Left ventricle myocardium inferior (tissue), 1 donor: ENCODE results near the gene TBX2. TPM values are rescaled to one million over a fixed set of nuclear protein-coding genes. Genes with fewer than 3 reads are reported as not detected.

ENCODE experiments used
- DNase-seq: peaks from one replicate; pipeline ENCODE4 v3.0.0-alpha.2; 2020
- H3K27ac ChIP-seq: fragments of 200-600 bp; replicated peaks from 2 replicates; pipeline ENCODE4 v1.8.0; 2021
- H3K27me3 ChIP-seq: fragments of 200-600 bp; 2 replicates; pipeline ENCODE4 v1.8.0; 2021; ENCODE audit warnings: low read depth
- H3K36me3 ChIP-seq: fragments of 200-600 bp; 2 replicates; pipeline ENCODE4 v1.8.0; 2021
- H3K4me1 ChIP-seq: fragments of 200-600 bp; 2 replicates; pipeline ENCODE4 v1.8.0; 2021
- H3K4me3 ChIP-seq: fragments of 200-600 bp; 2 replicates; pipeline ENCODE4 v1.8.0; 2021; ENCODE audit warnings: mild to moderate bottlenecking, moderate library complexity
- H3K9me3 ChIP-seq: fragments of 200-600 bp; replicated peaks from 2 replicates; pipeline ENCODE4 v1.8.0; 2021
- intact Hi-C: fragments of 100-400 bp; cut with micrococcal nuclease; formaldehyde crosslinking; loops from one replicate; pipeline ENCODE4 v1.11.0; 2022
- total RNA-seq: library from RNA; stranded (reverse); fragmentation: NEBNext Ultra II Directional; extraction: Animal tissue kit (Norgen Biotek cat#: 25700); gene quantifications from one replicate; pipeline ENCODE4 v1.2.1, GENCODE V29; 2021
- TF ChIP-seq, protein P1 (sequence below): fragments of 200-600 bp; IDR thresholded peaks from 2 replicates; pipeline ENCODE4 v1.8.0; 2021; ENCODE audit warnings: antibody characterized with exemption, mild to moderate bottlenecking, borderline replicate concordance
- donor health status: DM: no; HTN: yes; CAD: no; lungs with severe emphysema.

Gene TBX2
- total RNA-seq, 1 donor from 2014 or later: 8.2 TPM

DNA sequence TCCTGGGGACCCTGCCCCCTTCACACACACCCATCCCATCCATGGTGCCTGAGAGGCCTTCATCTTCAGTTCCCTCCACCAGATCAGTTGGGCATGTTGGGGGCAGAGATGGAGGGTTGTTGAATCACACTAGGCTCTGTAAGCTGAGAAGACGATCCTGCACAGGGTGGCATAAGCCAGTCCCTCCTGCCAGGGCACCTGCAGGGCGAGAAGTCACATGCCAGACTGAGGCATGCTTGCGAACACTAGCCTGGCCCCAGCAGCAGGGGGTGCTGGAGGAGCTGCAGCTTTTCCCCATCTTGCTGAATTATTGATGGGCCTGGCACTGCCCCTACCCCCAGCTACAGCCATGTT is 6.1 kb upstream of the TBX2 start:
- Histone ChIP-seq H3K36me3 (no peaks in the 10 kb centered on the region), H3K9me3 (no peaks in the 10 kb centered on the region), H3K27ac (peak overlapping the region; percentile 85), H3K4me1 (peaks cover 35% of the 10 kb centered on the region), H3K27me3 (peaks cover 51% of the 10 kb centered on the region), H3K4me3 (no peak overlapping the region)
- TF ChIP-seq, protein P1, sequence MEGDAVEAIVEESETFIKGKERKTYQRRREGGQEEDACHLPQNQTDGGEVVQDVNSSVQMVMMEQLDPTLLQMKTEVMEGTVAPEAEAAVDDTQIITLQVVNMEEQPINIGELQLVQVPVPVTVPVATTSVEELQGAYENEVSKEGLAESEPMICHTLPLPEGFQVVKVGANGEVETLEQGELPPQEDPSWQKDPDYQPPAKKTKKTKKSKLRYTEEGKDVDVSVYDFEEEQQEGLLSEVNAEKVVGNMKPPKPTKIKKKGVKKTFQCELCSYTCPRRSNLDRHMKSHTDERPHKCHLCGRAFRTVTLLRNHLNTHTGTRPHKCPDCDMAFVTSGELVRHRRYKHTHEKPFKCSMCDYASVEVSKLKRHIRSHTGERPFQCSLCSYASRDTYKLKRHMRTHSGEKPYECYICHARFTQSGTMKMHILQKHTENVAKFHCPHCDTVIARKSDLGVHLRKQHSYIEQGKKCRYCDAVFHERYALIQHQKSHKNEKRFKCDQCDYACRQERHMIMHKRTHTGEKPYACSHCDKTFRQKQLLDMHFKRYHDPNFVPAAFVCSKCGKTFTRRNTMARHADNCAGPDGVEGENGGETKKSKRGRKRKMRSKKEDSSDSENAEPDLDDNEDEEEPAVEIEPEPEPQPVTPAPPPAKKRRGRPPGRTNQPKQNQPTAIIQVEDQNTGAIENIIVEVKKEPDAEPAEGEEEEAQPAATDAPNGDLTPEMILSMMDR: no peak
- intact Hi-C loops: no loop called here
- no peak for DNase-seq

GRCh38 chr17:61393904-61394629 is 5.6 kb upstream of the TBX2 start:
- Histone ChIP-seq H3K36me3 (no peaks in the 10 kb centered on the region), H3K4me1 (peaks cover 40% of the 10 kb centered on the region), H3K4me3 (no peak overlapping the region), H3K9me3 (no peaks in the 10 kb centered on the region), H3K27ac (peak overlapping the region; percentile 85), H3K27me3 (peaks cover 51% of the 10 kb centered on the region)
- no peak for DNase-seq
- TF ChIP-seq, protein P1: no peak
- intact Hi-C loops: no loop called here

DNA sequence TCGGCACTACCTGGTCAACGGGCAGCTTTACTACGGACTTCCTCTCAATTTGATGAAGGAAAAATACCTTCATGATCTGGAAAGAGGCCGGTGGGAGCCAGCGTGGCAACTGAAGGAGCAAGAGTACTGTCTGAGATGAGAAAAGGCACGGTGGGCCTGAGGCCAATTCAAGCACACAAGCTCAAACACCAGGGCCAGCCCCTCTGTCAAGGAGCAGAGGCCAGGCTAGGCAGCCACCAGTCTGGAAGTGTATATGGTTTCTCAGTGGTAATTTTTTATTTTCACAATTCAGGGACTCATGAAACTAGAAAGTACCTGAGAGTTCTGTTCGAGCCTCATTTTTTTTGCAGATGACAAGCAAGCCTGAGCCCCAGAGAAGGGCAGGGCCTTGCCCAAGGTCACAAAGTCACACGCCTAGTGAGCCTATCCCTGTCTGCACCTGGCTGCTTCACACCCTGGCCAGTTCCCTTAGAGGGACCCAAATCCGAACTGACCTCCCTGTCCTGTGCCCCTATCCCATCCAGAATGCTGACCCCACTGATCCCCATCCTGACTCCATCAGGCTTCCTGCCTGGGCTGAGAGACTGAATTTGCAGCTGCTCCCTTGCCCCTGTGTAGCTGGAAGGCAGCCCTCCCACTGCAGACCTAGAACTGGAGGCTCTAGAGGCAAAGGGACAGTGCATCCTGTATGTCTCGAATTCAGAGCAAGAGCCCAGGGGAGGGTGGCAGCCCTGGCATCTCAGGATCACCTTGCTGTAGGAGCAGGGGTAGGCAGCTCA is 4.8 kb upstream of the TBX2 start:
- intact Hi-C loops: no loop called here
- TF ChIP-seq, protein P1: no peak
- H3K4me3 ChIP-seq: peak overlapping the region; percentile 77
- H3K27ac ChIP-seq: peak overlapping the region; percentile 85
- H3K27me3 ChIP-seq: peaks cover 51% of the 10 kb centered on the region
- DNase-seq: no peak
- no peaks in the 10 kb centered on the region for H3K36me3 ChIP-seq
- no peaks in the 10 kb centered on the region for H3K9me3 ChIP-seq
- H3K4me1 ChIP-seq: peaks cover 39% of the 10 kb centered on the region

GRCh38 chr17:61395409-61395982 is 4.1 kb upstream of the TBX2 start:
- no peak for DNase-seq

DNA sequence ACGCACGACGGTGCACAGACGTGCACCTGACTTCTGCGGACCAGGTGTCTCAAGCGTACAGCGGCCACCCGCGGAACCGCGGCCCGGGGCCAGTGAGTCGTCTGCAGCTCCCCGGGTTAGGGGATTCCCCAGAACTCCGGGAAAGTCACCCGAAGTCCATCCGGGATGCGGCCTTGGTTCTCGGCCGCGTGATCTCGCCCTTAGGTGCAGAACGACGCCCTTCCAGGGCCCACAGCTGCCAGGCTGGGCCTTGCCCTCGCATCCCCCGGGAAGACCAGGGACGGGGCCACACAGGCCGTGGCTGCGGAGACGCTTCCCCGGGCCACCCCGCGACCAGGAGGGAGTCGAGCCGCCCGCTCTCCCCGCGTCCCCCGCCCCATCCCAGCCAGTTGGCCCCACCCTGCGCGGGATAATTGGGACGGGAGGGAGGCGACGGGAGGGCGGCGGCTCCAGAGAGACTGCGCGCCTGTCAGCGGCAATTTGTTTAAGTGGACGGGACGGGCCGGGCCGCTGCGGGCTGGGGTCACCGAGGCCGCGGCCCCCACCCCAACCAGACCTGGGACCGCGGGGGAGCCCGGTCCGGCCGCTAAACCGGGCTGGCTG is 3.6 kb upstream of the TBX2 start:
- TF ChIP-seq, protein P1: no peak
- Histone ChIP-seq H3K4me3 (peak overlapping the region; percentile 77), H3K4me1 (peaks cover 46% of the 10 kb centered on the region), H3K27me3 (peaks cover 62% of the 10 kb centered on the region), H3K27ac (peak overlapping the region; percentile 85), H3K9me3 (no peaks in the 10 kb centered on the region), H3K36me3 (no peaks in the 10 kb centered on the region)
- no peak for DNase-seq
- intact Hi-C loops: no loop called here

More at GRCh38 chr17:61395409-61395982, 4.1 kb upstream of the TBX2 start:
- intact Hi-C loops: no loop called here
- Histone ChIP-seq H3K4me3 (peak overlapping the region; percentile 77), H3K36me3 (no peaks in the 10 kb centered on the region), H3K9me3 (no peaks in the 10 kb centered on the region), H3K27ac (peak overlapping the region; percentile 85), H3K27me3 (peaks cover 57% of the 10 kb centered on the region), H3K4me1 (peaks cover 41% of the 10 kb centered on the region)
- TF ChIP-seq, protein P1: no peak
